Measurements from ENCODE around the gene TICAM1.
"Not testable (repeated sequence)": the region's sequence is repeated elsewhere in the genome, so short reads cannot be mapped to it uniquely, and the experiment has no call there.

Gene TICAM1

DNA sequence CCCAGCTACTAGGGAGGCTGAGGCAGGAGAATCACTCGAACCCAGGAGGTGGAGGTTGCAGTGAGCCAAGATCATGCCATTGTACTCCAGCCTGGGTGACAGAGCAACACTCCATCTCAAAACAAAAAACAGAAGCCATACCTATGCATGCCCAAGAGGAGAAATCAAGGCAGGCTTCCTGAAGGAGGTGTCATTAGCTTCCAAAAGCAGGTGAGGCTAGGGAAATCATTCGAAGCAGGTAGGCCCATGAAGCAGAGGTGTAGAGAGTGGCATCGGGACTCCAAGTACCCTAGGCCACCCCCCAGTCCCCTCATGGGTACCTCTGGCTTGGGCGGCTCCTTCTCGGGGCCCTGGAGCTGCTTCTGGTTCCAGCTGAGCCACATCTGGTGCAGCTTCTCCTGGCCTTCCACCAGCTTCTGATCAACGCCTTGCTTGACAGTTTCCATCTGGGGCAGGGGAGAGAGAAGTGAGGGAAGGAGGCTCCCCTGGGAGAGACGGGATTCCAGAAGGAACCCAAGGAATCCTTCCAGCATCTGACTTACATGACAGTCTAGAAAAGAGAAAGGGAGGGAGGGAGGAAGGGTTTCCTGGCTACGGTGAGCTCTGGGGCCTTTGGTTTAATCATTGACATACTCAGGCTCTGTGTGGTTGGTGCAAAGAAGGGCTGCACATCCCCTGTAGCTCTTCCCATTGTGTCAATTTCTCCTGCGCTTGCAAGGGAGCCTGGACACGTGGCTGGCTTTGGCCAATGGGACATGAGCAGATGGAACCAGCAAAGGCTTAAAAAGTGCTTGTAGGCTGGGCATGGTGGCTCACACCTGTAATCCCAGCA is 13.1 kb upstream of the TICAM1 start:
- DNase-seq: no peak

- no peak for DNase-seq
Observed at GRCh38 chr19:4843647-4843965, 12.1 kb upstream of the TICAM1 start.

DNA sequence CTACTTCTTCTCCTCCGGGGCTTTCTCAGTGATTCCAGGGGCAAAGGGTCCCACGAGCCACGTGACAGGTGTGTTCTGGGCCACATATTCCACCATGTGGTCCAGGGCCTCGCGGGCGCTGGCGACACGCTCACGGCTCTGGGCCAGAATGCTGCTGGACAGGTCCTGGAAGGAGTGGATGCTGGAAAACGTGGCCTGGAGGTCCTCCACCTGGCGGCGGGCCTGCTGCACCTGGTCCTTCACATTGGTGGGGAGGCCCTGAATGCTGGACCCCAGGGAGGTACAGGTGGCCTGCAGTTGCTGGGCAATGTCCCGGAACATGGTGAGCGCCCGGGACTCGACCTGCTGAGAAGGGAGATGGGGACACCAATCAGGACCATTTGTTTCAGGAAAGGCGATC is 7.7 kb upstream of the TICAM1 start:
- no peak for DNase-seq

DNA sequence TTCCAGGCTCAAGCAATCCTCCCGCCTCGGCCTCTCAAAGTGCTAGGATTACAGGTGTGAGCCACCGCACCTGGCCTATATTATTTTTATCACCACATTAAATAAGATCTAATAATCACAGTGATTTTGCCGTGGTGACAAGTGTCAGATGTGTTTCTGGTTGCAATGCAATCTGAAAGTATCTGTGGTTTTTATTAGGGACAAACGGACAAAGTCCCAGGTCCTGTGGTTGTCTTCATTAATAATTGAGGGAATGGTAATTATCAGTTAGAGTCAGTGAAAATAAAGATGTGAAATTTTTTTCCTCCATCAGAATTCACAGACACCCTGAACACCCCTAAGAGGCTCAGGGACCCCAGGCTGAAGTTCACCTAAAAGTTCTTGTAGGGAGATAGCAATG is 1.3 kb upstream of the TICAM1 start:
- DNase-seq: no peak

GRCh38 chr19:4831979-4832340 is 448 bp upstream of the TICAM1 start:
- DNase-seq: not testable (repeated sequence)

DNA sequence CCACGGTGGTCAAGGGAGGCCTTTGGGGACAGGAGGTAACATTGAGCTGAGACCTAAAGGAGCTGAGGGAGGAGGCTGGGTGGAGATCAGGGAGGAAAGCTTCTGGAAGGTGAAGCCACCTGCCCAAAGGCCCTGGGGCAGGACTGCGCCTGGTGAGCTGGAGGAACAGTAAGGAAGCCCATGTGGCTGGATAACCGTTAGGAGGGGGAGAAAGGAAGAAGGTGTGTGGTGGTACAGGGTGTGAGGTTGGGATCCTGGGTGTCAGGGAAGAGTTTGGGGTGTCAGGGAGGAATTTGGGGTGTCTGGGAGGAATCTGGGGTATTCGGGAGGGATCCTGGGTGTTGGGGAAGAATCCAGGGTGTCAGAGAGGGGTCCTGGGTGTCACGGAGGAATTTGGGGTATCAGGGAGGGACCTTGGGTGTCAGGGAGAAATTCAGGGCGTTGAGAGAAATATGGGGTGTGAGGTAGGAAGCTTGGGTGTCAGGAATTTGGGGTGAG is 695 bp downstream of the TICAM1 start:
- DNase-seq: no peak

- DNase-seq: no peak
Observed at GRCh38 chr19:4830332-4830731, 1.2 kb downstream of the TICAM1 start.

DNA sequence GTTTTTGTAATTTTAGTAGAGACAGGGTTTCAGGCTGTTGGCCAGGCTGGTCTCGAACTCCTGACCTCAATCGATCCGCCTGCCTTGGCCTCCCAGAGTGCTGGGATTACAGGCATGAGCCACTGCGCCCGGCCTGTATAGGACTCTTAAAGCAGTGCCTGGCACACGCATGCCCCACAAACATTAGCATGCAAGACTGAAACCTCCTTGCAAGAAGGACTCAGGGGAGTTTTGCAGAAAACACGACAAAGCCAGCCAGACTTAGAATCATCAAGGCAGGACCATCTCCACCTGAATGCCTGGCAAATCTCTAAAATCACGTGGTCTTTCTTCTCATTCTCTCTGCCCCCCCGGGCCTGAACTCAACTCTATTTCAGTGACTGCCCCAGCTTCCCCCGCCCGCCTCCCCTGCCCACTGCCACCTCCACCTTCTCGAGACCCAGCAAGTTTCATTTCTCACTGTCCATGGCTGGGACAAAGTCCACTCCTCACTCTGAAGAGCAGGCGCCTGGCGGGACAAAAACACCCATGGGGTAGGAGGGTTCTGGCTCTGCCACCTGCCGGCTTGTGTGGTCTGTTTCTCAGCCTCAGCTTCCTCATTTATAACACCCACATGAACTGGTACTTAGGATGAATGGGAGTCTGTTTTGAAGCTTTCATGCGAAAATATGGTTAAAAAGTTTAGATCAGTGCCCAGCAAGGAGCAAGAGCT is 2.4 kb downstream of the TICAM1 start:
- no peak for DNase-seq

DNA sequence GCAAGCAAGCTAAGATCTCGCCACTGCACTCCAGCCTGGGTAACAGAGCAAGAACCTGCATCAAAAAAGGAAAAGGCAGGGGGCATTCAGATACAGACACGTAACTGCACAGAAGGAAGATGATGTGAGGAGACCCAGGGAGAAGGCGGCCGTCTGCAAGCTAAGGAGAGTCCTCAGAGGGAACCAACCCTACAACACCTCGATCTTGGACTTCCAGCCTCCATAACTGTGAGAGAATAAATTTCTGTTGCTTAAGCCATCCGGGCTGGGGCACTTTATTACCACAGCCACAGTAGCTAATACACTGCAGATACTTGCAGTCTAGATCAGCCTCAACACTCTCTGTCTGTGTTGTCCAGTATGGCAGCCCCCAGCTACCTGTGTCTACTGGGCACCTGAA is 7.9 kb downstream of the TICAM1 start:
- no peak for DNase-seq

- not testable (repeated sequence) for DNase-seq
Observed at GRCh38 chr19:4822354-4822753, 9.2 kb downstream of the TICAM1 start.

DNA sequence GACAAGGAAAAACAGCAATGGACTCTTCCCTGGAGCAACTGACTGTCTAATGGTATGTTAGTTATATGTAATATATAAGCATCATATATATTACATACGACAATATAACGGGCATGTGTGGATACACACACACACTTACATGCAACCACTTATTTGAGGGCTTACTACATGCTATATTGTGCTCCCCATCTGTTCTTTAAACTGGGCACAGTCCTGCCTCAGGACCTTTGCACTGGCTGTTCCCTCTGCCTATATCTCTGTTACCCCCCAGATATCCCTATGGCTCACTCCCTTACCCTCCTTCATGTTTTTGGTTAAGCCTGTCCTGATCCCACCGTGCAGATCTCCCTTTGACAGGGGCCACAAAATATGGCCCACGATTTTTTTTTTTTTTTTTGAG is 10.2 kb downstream of the TICAM1 start:
- no peak for DNase-seq

DNA sequence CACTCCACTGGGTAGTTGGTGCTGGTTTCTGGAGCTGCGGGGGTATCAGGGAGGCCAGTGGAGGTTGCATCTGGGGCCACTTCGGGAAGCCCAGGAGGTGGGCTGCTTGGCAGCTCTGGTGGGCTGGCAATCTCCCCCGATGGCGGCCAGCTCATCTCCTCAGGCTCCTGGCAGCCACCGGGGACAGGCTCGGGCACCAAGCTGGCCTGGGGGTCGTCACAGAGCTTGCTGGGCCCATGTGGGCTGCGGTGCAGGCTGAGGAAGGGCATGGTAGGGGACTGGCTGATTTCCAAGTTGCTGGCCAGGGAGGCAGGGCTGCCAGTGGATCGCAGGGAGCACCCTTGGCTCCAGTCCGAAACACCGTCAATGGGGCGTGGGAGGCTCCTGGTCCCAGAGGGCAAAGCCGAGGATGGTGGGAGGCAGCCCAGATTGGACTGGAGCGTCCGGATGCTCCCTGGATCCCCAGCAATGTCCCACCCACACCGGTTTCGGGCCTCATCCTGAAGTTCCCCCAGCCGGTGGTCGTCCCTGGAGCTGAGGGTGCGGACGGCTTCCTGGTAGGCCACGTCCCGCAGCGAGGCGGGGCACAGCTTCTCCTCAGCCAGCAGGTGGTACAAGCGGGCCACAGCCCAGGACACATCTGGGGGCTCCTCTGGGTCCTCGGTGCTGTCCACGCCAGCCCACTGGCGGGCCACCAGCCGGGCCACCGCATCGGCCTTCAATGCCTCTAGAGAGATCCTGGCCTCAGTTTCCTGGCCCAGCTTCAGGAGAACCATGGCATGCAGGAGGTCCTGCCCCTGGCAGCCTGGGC is 13.8 kb downstream of the TICAM1 start:
- no peak for DNase-seq

DNA sequence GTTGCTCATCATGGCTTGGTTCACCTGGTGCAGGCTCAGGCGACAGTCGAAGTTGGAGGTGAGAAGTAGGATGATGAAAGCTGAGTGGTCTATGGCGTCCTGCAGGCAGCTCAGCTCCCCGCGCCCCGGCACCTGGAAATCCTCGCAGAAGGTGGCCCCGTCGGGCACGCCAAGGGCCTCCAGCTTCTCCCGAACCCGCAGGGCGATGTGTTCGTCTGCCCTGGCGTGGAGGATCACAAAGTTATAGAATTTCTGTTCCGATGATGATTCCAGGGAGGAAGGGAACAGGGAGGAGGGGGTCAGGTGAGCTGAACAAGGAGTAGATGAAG is 14.6 kb downstream of the TICAM1 start:
- DNase-seq: no peak

GRCh38 chr19:4816202-4816949 is 15.1 kb downstream of the TICAM1 start:
- DNase-seq: no peak

DNA sequence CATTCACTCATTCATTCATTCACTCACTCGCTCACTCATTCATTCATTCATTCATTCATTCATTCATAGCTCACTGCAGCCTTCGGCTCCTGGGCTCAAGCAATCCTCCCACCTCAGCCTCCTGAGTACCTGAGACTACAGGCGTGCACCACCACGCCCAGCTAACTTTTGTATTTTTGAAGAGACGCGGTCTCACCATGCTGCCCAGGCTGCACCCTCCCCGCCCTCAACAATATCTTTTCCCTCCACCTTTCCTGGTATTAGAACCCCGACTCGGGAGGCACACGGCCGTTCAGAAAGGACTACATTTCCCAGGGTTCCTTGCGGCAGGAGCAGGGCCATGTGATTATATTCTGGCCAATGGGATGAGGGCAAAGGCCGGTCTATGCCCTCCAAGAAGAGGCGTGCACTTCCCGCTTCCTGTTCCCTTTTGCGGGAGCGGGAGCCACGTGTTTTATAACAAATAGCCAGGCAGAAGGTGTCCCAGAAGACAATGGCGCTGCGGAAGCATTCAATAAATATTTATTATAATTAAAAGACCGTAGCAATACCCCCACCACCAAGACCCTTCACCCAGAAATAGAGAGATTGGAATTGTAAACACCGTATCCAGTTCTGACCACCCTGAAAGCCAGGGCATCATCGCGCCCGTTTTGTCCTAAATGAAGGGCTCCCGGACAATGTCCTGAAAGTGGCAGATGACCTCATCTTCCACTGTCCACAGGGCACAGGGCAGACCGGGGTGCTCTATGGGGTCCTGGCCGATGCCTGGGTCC is 15.9 kb downstream of the TICAM1 start:
- DNase-seq: peak; percentile 93

DNA sequence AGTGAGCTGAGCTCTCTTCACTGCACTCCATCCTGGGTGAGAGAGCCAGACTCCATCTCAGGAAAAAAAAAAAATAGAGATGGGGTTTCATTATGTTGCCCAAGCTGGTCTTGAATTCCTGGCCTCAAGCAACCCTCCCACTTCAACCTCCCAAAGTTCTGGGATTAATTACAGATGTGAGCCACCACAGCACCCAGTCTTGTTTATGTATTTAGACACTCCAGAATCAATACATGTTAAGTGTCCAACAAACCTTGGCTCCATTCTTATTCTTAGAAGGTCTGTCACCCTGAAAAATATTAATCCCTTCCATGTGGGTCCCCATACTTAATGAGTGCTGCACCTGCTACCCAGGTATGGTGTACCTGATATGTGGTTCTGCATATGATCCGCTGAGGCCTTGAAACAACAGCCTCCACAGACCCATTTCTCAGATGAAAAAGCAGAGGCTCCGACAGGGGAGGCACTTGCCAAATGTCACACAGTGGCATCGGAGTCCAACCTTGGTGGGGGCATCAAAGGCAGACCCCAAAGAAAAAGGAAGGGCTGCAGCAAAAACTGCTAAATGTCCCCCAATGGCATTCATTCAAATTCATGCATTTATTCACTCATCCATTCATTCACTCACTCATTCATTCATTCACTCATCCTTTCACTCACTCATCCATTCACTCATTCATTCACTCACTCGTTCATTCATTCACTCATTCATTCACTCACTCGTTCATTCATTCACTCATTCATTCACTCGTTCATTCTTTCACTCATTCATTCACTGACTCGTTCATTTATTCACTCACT is 16.7 kb downstream of the TICAM1 start:
- DNase-seq: no peak

DNA sequence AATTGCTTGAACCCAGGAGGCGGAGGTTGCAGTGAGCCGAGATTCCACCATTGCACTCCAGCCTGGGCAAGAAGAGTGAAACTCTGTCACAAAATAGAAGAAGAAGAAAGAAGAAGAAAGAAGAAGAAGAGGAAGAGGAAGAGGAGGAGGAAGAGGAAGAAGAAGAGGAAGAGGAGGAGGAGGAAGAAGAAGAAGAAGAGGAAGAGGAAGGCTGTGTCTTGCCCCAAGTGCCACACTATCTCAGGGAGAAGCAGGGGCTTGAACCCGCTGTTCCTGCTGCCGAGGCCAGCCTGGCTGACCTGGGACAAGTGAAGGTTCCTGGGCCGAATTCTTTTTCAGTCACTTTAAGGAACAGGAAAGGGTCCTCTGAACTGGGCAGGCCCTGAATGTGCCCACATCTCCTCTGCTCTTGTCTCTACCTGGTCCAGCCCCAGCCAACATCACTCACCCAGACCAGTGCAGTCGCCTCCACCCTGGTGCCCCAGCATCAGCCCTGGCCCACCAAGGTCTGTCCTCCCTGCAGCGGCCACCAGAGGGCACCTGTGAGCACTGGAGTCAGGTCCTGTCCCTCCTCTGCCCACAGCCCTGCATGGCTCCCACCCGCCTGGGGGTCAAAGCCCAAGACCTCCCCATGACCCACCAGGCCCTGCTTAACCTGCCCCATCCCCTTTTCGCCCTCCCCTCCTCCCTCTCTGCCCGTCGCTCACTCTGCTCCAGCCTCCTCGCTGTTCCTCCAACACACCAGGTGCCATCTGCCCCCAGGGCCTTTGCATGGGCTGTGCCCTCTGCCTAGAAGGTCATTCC is 20.0 kb downstream of the TICAM1 start:
- DNase-seq: peak; percentile 64

GRCh38 chr19:4807188-4807587 is 24.3 kb downstream of the TICAM1 start:
- no peak for DNase-seq

GRCh38 chr19:4806384-4806783 is 25.1 kb downstream of the TICAM1 start:
- no peak for DNase-seq

DNA sequence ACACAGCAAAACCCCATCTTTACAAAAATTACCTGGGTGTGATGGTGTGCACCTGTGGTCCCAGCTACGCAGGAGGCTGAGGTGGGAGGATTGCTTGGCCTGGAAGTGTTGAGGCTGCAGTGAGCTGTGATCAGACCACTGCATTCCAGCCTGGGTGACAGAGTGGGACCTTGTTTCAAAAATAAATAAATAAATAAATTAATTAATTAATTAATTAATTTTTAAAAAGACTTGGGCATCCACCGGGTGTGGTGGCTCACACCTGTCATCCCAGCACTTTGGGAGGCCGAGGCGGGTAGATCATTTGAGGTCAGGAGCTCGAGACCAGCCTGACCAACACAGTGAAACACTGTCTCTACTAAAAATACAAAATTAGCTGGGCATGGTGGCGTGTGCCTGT is 26.4 kb downstream of the TICAM1 start:
- DNase-seq: not testable (repeated sequence)

Data from NCI-H510A treated with DMSO at 0.1 percent for 48 hours (cell line).